ENCODE measurements around the gene CNGB1. TPM values are rescaled to one million over a fixed set of nuclear protein-coding genes. Genes with fewer than 3 reads are reported as not detected.
"Not testable (repeated sequence)": the region's sequence is repeated elsewhere in the genome, so short reads cannot be mapped to it uniquely, and the experiment has no call there.

Gene CNGB1
- polyA plus RNA-seq, 1 donor from 2014 or later: not detected

DNA sequence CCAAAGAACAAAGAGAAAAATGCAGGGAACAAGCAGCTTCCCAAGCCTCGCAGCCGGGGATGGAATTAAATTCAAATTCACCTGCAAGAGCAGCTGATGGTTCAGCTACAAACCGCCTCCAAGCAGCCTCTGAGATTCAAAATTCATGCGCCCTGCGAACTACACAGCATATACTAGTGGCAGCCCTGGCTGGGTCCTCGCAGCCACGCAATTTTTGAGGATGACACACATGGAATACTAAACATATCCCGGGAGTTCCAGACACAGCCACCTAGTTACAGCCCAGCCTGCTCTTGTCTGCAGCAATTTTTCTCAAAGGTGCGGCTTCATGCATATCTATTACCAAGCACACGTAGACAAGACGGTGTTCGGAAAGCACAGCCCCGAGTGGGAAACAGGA, 132.8 kb downstream of the CNGB1 start:
- Mint-ChIP-seq H3K9me3 (peaks cover 0 to 2% (median 0%) of the 10 kb centered on the region in 3 donors), H3K27ac (no peak overlapping the region), H3K4me3 (no peak overlapping the region), H3K4me1 (no peaks in the 10 kb centered on the region), H3K36me3 (no peaks in the 10 kb centered on the region), H3K27me3 (peaks cover 4% of the 10 kb centered on the region)

DNA sequence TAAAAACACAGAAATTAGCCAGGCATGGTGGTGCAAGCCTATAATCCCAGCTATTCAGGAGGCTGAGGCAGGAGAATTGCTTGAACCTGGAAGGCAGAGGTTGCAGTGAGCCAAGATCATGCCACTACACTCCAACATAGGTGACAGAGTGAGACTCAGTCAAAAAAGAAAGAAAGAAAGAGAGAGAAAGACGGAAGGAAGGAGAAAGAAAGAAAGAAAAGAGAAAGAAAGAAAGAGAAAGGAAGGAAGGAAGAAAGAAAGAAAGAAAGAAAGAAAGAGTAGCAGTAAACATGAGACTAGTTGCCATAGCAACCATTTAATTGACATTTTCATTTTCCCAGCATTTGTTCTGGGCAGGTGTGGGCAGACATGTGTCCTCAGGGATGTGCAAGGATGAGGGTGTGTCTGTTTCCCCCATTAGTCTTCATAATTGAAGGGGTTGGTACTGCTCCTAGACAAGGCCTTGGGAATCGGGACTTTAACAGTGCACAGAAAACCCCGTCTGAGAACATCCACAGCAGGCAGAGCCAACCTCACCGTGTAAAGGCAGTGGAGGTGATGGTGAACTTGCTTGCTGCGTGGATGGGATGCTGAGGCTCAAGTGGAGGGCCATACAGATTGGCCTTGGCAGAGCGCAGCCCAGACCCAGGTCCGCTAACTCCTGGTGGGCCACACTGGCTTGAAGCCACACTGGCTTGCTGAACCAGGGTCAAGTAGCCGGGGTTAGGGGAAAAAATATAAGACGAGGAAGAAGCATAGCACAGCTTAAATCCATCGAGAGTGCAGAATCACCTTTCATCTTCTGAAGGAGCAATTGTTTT, 133.4 kb downstream of the CNGB1 start:
- H3K27ac Mint-ChIP-seq: no peak overlapping the region
- H3K4me3 Mint-ChIP-seq: no peak overlapping the region
- no peaks in the 10 kb centered on the region for H3K4me1 Mint-ChIP-seq
- H3K36me3 Mint-ChIP-seq: peaks cover under 1% of the 10 kb centered on the region
- H3K27me3 Mint-ChIP-seq: peaks cover 4% of the 10 kb centered on the region
- H3K9me3 Mint-ChIP-seq: peaks cover 0 to 2% (median 0%) of the 10 kb centered on the region in 3 donors

DNA sequence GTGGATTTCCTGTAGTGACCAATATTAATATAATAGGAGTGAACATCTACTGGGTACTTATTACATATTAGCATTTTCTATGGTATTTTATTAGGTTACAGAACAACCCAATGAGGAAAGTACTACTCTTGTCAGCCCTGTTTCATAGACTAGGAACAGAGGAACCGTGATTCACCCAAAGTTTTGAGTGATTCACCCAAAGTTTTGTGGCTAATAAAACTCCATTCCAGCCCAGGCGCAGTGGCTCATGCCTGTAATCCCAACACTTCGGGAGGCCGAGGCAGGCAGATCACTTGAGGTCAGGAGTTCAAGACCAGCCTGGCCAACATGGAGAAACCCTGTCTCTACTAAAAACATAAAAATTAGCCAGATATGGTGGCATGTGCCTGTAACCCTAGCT, 135.5 kb downstream of the CNGB1 start:
- not testable (repeated sequence) for H3K27ac Mint-ChIP-seq, H3K9me3 Mint-ChIP-seq, H3K4me1 Mint-ChIP-seq, H3K4me3 Mint-ChIP-seq, H3K27me3 Mint-ChIP-seq, H3K36me3 Mint-ChIP-seq

DNA sequence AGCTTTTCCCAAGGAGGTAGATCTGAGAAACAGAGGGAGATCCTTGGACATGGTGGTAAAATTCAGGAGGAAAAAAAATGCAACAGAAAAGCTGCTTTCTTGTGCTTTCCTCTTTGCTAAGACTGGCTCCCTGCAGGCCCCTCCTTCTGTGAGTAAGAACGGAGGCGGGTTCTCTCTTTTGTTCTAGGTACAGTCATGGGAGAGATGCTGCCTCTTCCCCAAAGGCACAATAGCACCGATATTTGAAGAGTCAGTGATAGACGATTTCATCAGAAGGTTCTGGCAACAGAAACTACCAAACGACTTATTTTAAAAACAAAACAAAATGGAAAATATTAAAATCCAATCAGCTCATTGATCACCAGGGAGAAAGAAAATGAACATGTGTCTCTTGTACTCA, 136.0 kb downstream of the CNGB1 start:
- H3K9me3 Mint-ChIP-seq: peaks cover 0 to 2% (median 0%) of the 10 kb centered on the region in 3 donors
- H3K27ac Mint-ChIP-seq: no peak overlapping the region
- peaks cover 4% of the 10 kb centered on the region for H3K36me3 Mint-ChIP-seq
- peaks cover 6% of the 10 kb centered on the region for H3K27me3 Mint-ChIP-seq
- no peaks in the 10 kb centered on the region for H3K4me1 Mint-ChIP-seq
- no peak overlapping the region for H3K4me3 Mint-ChIP-seq

Other genes with a start within 250 kb of the CNGB1 start
- gene KATNB1, start 235.4 kb downstream of the CNGB1 start, polyA plus RNA-seq: 16.6 TPM
- not detected for gene KIFC3, start 168.6 kb downstream of the CNGB1 start, polyA plus RNA-seq
- 11.0 TPM for gene ZNF319, start 29.5 kb upstream of the CNGB1 start, polyA plus RNA-seq
- gene USB1, start 30.3 kb upstream of the CNGB1 start, polyA plus RNA-seq: 29.3 TPM
- not detected for gene MMP15, start 54.6 kb upstream of the CNGB1 start, polyA plus RNA-seq
- gene CFAP20, start 158.3 kb upstream of the CNGB1 start, polyA plus RNA-seq: 29.2 TPM
- 10.1 TPM for gene CSNK2A2, start 227.0 kb upstream of the CNGB1 start, polyA plus RNA-seq

Measured in IgD-negative memory B cell (primary cell).